AG04449 (cell line): ENCODE measurements around the gene RBPJ.

Experiments used
- CTCF ChIA-PET: fragments of 350-600 bp; formaldehyde crosslinking; extraction: SDS; loops from one replicate; lab custom pipeline; 2021; ENCODE audit warnings: antibody characterized with exemption; lab: Yijun Ruan, JAX
- POLR2A ChIA-PET: fragments of 400-600, 350-600 bp; formaldehyde crosslinking; extraction: SDS; loops from one replicate; lab custom pipeline; 2020; ENCODE audit warnings: antibody characterized with exemption, inconsistent platforms; lab: Yijun Ruan, JAX
- DNase-seq: peaks from one replicate; pipeline ENCODE4 v3.0.0-alpha.2; 2010; ENCODE audit warnings: low read depth, low spot score
- H3K4me3 ChIP-seq: 2 replicates; pipeline ENCODE4 v1.5.1; 2011; ENCODE audit warnings: low read depth, mild to moderate bottlenecking, control low read depth, low read length
- CTCF ChIP-seq: IDR thresholded peaks from one replicate; pipeline ENCODE4 v1.5.1; 2011; ENCODE audit warnings: mild to moderate bottlenecking, moderate library complexity, low read length, control low read depth, inconsistent platforms; ENCODE audit not compliant: insufficient read depth; ENCODE audit errors: missing control alignments

The RBPJ gene

DNA sequence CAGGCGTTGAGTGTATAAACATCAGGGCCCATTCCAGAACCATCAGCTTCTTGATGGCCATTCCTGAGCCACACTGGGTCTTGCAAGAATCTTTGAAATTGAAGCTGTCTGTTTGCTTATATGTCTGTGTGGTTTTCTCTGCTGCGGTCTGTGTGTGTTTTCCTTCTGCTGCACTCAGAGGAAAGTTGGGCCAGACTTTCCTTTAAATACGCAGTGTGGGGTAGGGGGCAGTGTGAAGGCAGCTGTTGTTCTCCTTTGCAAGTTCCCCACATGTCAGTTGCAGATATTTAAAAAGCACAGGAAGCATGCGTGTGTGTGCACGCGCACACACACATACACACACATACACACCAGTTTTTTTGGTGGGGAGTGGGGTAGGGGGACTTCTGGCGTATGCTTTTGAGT is 137.3 kb downstream of the RBPJ start:
- TF ChIP-seq CTCF: no peak
- ChIA-PET POLR2A (interaction anchor here (0.6 to 1.1 kb wide), 4 partner anchors 98 to 211 kb away, joined by 3 to 4 read pairs (median 4); no protein-coding TSS in a partner anchor), CTCF (interaction anchor here (0.7 to 9.6 kb wide), 32 partner anchors 9 to 551 kb away, joined by 3 to 147 read pairs (median 4); partner anchors contain the start of genes STIM2 and TBC1D19)
- peak; percentile 72 for DNase-seq
- H3K4me3 ChIP-seq: no peak overlapping the region

GRCh38 chr4:26459054-26459755 is 138.4 kb downstream of the RBPJ start:
- peak; percentile 34 for TF ChIP-seq CTCF
- POLR2A ChIA-PET: interaction anchor here (1.3 kb wide), 1 partner anchor 24 kb away, joined by 3 read pairs; no protein-coding TSS in a partner anchor
- H3K4me3 ChIP-seq: no peak overlapping the region
- CTCF ChIA-PET: interaction anchor here (0.6 to 9.6 kb wide), 33 partner anchors 9 to 550 kb away, joined by 3 to 147 read pairs (median 4); partner anchors contain the start of gene TBC1D19
- DNase-seq: peak; percentile 52

GRCh38 chr4:26459756-26460530 is 139.1 kb downstream of the RBPJ start:
- ChIA-PET CTCF (interaction anchor here (1.0 to 9.6 kb wide), 19 partner anchors 8 to 551 kb away, joined by 3 to 147 read pairs (median 6); partner anchors contain the start of gene TBC1D19), POLR2A (interaction anchor here (1.3 kb wide), 1 partner anchor 23 kb away, joined by 3 read pairs; no protein-coding TSS in a partner anchor)
- no peak for TF ChIP-seq CTCF
- peak; percentile 51 for DNase-seq
- H3K4me3 ChIP-seq: no peak overlapping the region

DNA sequence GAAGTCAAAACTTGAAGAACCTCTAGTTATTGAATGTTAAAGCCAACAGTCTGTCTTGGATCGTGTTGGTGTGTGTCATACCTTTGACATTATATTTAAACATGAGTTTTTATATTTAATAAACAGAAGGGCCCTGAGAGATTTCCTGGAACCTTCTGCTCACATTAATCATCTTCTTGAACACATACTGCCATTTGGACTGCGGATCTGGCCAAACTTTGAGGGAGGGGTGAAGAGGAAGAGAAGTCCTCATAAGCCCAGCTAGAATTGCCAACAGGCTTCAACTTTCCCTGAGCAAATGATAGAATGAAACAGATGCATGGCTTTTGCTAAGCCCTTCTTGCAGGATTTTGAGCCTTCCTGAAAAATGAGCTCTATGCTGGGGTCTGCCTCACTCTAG is 142.1 kb downstream of the RBPJ start:
- CTCF ChIA-PET: interaction anchor here (1.2 to 9.6 kb wide), 5 partner anchors 11 to 547 kb away, joined by 3 to 147 read pairs (median 3); no protein-coding TSS in a partner anchor
- POLR2A ChIA-PET: no interaction called here
- no peak for TF ChIP-seq CTCF
- no peak for DNase-seq
- H3K4me3 ChIP-seq: no peak overlapping the region

GRCh38 chr4:26463386-26463785 is 142.6 kb downstream of the RBPJ start:
- POLR2A ChIA-PET: no interaction called here
- no peak for DNase-seq
- no peak for TF ChIP-seq CTCF
- CTCF ChIA-PET: interaction anchor here (1.2 to 9.6 kb wide), 5 partner anchors 10 to 547 kb away, joined by 3 to 147 read pairs (median 3); no protein-coding TSS in a partner anchor
- H3K4me3 ChIP-seq: no peak overlapping the region
